Fibroblast of peridontal ligament (primary cell): Measurements from ENCODE around the gene RAB44.

Experiments
- DNase-seq: peaks from one replicate; pipeline ENCODE4 v3.0.0-alpha.2; 2010; ENCODE audit errors: extremely low read depth

RAB44 gene

DNA sequence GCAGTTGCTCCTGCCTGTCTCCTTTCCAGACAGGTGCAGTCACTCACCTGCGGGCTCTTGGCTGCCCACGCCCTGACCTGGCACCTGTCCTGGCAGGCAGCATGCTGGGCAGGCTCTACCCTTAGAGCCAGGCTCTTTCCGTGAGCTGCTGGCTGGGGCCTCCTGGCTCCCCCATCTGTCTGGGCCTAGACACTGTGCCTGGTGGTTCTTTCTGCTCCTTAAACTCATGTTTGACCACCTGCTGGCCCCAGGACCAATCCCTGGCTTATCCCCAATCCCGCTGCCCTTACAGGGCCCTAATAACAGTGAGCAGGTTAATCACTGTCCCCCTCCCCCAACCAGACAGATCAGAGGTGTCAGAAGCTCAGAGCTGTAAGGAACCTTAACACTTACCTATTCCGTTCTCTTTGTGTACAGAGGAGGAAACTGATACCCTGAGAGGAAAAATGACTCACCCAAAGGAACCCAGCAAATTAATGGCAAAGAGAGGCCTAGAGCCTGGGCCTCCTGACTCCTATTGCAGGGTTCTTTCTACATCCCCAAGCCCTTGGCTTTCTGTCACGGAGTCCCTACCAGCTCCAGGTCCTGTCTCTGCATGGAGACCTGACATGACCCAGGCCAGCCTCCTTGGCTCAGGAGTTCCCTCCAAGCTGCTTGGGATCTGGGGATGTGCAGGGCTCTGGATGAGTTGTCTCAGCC, 54.7 kb downstream of the RAB44 start:
- DNase-seq = no peak

DNA sequence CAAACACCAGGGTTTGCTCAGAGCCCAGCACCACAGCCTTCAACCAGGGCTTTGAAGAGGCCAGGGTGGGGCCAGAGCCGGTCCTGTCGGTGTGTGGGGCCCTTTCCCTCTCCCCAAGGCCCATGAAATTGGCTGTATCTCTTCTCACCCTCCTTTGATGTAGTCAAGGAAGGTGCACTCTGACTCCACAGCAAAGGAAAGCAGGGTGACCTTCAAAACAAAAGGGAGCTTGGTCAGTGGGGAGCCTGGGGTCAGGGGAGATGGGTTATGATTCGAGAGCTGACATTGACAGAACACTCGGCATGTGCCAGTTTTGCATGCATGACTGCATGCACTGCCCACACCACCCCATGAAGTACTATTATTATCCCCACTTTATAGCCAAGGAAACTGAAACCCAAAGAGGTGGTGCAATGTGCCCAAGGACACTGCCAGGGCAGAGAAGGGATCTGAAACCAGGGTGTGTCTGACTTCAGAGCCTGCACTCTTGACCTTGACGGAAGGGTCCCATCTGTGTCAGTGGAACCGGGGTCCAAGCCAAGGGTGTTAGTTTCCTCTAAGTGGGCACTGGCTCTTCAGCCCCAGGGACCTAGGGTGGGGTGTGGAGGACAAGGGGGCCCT, 55.4 kb downstream of the RAB44 start:
- no peak for DNase-seq

DNA sequence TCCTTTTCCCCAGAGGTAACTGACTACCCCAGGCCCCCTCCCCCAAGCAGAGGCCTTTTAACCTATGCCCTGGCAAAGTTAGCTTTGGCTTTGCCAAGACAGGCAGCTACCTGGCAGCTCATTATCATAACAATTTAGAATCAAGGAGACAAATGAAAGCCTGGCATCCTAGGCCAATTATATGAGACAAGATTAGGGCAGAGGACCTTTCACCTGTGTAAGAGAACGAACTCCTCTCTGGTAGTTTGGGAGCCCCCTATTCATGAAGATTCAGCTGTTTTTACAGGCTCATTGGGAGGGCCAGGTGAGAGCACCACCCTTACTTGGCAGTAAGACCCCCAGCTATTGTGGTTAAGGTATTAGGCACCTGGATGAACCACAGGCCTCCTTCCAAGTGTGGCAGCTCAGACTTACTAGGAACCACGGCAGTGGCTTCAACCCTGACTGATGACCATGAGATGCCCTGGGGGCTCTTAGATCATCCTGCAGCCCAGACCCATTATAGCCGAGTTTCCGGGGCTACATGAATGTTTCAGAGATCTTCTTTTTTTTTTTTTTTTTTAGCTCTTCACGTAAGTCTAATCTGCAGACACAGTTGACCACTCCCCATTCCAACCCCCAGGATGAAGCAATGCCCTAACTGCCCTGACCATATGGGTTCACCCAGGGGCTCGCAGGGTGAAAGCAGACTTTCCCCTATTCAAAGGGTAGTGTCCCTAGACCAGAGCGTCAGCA, 56.2 kb downstream of the RAB44 start:
- no peak for DNase-seq

DNA sequence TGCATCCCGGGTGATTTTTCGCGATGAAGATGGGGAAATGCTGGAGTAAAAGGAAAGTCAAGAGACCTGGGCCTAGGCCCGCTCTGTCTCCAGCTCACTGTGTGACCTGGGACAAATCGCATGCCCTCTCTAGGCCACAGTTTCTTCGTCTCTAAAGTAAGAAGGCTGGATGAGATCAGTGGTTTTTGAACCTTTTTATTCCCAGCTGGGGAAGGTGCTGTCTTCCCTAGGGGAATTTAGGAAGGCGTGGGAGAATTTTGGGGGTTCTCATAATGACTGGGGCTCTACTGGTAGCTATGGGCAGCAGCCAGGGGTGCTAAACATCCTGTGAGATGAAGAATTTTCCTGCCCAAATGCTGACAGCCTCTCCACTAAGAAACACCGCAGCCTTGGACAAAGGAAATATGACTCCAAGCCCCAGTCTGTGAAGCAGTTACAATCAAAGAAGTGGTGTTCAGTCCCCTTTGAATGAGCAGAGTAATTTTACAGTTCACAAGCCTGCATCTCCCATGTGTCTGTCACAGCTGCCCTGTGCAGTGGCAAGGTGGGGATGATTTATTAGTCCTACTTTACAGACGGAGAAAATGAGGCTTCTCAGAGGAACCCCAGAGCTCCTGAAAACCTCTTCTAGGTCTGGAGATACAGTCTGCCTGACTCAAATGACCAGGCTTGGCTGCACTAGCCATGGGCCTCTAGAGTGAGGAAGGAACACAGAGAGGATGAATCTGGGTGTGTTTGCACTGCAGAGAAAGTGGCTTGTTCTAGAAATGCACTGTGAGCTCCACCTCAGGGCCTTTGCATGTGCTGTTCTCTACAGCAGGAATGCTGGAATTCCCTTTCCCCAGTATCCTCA, 57.2 kb downstream of the RAB44 start:
- DNase-seq = no peak

DNA sequence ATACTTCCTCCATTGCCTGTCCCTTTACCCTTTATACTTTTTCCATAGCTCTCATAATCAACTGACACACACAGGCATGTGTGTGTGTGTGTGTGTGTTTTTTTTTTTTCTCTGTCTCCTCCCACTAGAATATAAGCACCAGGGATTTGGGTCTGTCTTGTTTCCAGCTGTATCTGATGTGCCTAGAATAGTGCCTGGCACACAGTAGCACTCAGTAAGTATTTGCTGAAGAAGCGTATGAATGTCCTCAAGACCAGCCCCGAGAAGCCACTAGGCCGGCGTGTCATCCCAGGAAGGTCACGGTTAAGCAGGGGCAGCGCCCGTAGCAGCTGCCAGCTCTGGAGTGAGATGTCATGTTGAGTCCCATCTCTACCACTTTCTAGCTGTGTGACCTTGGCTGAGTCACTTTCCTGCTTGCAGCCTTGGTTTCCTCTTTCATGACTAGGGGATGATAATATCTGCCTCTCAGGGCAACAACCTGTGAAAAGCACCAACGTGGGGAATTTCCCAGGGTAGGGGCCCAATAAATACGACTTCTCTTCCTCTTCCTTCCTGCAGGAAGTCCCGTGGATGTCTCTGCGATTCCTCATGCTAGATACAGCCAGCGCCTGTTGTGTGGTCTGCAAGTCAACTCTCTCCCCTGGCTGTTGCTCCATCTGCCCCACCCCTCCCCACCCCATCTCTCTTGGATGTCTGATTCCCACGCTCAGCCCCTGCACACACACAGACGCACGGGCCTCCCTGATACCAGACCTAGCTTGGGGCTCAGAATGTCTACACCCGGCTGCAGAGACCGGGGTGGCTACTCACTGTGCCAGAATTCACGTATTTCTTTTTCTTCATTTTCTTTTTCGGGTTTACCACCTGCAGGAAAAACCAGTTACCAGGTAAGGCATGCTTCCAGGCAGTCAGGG, 58.1 kb downstream of the RAB44 start:
- no peak for DNase-seq

DNA sequence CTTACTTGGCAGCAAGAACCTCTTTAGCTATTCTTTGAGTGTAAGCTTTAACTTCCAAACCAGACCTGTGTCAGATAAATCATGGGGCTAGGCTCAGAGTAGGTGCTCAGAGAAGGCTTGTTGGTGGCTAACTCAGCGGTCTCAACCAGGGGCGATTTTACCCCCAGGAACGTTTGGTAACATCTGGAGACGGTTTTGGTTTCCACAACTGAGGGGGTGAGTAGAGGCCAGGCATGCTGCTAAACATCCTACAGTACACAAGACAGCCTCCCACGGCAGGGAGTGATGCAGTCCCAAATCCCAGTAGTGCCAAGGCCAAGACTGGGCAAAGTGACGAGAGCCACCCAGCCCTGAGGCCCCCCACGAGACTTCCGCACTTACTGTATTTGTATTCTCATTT, 59.2 kb downstream of the RAB44 start:
- peak; percentile 40 for DNase-seq

DNA sequence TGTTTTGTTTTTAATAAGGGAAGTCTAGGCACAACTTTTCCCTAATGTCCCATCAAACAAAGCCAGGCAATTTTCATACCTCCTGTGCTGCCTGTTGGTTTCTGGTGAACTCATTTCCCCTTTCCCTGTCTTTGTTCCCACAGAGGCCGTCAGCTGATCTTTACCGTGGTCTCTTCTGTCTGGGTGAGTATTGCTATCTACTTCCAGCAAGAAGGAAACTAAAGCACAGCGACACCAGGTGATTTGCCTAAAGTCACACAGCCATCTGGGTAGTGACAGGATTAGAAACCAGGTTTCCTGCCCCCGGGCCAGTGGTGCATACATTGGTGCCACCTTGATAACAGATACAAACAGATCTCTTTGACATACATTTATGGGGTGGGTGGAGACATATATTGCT, 59.6 kb downstream of the RAB44 start:
- no peak for DNase-seq

DNA sequence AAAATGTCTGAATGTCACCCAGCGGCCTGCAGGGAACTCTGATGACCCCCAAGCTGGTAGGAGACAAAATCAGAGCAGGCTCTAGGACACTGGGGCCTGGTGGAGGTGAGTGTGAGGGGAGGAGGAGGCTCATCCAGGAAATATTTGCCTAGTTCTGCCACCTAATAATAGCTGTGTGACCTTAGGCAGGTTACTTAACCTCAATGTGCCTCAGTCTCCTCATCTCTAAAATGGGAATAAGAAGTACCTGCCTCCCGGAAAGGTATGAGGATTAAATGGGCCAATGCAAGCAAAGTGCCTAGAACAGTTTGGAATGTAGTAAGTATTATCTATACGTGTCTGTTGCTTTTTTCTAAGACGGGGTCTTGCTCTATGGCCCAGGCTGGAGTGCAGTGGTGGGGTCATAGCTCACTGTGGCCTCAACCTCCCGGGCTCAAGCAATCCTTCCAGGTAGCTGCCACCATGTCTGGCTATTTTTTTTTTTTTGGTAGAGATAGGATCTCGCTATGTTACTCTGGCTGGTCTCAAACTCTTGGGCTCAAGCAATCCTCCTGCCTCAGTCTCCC, 60.4 kb downstream of the RAB44 start:
- no peak for DNase-seq

DNA sequence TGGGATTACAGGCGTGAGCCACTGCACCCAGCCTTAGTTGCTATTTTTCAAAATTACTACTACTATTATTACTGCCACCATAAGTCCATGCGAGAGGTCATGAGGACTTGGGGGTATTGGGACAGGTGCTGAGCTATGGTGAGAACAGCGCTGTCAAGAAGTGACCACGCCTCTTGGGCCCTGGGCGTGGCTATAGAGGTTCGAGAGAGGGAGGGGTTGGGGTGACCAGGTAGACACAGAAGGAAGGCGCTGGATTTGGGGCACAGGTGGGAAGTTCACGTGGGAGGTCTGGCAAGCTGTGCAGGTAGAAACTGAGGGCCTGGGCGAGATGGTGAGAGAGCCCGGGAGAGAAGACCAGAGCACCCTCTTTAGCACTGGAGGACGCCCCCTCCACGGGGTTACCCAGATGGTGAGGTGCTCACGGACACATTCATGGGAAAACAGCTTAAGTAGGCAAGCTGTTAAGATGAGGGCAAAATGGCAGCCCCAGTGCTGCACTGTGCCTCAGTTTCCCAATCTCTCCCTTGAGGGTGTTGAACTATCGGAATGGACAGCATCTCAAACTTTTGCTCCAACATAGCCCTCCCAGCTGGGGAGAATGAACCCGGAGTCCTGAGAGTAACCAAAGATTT, 61.0 kb downstream of the RAB44 start:
- DNase-seq = no peak

DNA sequence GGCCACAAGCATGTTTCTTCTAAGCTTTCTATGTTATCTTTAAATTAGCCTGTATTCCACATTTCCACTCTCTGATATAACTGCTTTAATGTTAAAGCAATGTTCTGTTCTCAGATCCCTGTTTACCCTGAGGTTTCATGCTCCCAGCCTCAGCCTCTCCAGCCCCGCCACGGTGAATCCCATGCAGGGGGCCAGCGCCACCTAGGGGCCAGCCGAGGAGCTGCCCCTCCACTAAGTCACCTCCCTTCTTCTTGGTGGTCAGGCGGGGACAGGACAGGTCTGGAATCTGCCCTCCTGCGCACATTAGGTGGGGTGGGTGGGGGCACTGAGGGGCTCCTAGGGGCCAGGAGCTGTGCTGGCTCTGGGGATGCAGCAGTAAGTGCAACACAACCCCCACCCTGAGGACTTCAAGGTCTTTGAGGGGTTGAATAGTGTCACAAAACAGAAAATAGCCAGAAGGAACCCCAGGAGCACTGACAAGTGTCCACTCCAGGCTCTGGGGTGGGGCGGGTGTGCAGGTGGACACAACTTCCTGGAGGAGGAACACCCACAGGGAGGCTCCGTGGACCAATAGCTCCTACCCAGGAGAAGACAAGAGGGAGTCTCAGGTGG, 61.6 kb downstream of the RAB44 start:
- DNase-seq = peak; percentile 75

DNA sequence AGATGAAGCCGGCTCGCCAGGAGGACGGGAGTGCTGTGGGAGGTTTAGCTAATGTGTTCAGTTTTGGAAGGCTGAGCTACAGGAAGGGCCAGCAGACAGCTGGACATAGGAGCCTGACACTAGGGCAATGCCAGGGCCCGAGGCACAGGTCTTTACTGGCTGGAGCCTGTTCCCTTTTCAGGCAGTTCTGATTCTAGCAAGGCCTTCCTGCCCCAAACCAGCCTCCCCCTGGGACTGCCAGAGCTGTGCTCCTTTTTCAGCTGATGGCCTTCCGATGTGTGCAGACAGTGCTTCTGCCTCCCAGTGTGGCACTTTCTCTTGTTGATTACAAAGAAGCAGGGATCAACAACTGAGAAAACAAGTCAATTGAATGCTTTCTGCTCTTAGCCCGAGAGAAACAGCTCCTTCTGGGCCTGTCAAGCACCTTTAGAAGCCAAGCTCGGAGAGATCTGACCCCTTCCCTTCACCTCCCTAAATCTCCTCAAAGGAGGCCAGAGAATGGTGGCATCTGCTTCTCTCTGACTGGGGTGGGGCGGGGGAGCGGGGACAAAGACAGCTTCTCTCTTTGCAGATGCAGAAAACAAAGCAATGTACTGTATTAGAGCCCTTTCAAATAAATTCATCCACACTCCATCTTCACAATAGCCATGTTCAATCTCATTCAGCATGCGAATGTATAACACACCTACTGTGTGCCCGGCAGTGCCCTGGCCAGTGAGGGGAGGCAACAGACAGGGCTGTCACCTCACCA, 63.2 kb downstream of the RAB44 start:
- no peak for DNase-seq

DNA sequence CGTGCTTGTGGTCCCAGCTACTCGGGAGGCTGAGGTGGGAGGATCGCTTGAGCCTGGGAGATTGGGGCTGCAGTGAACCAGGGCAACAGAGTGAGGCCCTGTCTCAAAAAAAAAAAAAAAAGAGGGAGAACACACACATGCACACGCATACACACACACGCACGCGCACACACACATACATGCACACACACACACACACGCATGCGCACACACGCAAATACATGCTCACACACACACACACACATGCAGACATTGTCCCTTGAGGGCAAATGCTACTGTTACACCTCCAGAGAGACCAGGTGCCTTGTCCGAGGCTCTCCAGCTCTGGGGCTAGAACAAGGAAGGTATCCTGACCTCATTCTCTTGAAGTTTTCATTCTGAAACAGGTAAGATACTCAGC, 64.5 kb downstream of the RAB44 start:
- DNase-seq = no peak

DNA sequence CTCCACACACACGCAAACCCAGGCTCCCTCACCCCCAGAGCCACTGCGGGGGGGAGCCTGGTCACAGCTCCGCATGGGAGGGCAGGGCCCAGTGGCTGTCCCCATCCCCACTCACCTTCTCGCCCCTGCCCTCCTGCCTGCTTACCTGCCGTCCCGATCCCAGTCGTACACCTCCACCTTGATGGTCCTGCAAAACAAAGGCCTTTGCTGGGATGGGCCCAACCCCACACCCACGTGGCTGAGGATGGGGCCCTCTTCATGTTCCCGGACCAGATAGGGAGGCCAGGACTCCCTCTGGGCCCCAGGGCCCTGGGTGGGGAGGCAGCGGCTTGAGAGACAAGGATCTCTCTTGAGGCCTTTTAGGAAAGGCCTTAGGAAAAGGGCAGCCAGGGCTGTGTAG, 67.6 kb downstream of the RAB44 start:
- DNase-seq = no peak

DNA sequence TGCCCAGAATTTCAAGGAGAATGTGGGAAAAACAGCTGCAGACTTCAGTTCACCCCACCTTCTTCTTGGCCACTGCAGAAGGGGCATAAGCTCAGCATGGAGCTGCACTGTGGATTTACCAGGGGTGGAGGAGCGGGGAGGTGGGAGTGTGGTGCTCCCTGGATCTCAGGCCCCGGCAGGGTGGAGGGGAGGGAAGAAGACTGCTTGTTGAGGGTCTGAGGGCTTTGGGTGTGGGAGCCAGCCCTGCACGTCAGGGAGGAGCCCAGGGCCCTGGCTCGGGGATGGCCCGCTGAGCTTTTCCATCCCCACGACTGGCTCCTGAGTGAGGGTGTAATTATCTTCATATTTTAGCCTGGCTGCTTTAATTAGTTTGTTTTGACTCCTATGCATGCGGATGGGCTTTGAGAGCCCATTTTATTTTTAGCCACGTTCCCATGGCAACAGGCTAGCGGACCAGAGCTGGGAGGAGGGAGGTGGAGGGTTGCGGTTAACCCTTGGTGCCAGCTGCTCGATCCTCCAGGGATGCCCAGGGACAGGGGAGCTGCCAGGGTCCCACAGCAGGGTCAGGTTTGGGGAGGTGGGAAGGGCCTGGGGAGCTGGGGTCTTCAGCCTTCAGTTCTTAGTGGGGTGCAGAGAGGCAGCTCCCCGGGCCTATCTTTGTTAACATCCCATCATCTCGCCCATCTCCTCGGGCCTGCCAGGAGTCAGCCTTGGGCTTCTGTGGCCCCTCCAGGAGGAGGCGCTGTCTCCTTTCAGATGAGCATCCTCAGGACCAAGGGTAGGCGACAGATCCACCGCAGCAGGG, 68.2 kb downstream of the RAB44 start:
- peak; percentile 87 for DNase-seq

DNA sequence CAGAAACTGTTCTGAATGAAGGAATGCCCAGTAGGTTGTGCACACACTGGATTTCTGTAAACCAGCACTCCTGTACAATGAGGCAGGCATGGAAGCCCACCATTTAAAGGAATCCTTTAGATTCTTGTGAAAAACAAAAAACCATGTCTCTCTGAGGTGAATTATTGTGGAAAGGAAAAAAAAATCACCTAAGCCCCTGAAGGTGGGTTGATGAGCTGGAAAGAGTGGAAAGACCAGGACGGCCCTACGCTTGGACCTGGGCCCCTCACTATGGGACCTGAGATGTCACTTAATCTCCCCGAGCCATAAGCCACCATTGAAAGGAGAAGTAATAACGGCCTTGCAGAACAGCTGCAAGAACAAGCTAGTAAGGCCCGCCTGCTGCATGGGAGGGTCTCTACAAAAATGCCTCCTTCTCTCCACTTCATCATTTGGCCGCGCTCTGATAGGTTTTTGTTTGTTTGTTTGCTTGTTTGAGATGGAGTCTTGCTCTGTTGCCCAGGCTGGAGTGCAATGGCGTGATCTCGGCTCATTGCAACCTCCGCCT, 68.8 kb downstream of the RAB44 start:
- no peak for DNase-seq

DNA sequence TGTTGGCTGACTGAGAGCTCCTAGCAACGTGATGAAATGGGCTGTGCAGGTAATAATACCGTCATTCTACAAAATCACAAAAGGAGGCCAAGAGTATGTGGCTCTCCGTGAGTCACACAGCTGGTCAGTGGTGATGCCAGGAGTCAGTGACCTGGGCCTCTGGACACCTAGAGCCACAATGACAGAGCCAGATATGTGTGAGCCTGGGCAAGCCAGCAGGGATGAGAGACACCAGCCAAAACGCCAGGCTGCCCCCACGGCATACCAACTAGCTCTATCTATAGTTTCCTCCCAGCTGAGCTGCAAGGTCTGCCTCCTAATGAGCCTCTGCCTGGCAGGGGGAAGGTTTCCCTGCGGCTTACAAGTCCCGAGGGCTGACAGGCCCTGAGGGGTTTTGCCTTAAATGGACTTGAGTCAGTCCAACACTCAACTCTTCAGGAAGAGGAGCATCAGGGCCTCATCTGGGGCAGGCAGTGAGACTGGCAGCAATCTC, 71.6 kb downstream of the RAB44 start:
- no peak for DNase-seq

DNA sequence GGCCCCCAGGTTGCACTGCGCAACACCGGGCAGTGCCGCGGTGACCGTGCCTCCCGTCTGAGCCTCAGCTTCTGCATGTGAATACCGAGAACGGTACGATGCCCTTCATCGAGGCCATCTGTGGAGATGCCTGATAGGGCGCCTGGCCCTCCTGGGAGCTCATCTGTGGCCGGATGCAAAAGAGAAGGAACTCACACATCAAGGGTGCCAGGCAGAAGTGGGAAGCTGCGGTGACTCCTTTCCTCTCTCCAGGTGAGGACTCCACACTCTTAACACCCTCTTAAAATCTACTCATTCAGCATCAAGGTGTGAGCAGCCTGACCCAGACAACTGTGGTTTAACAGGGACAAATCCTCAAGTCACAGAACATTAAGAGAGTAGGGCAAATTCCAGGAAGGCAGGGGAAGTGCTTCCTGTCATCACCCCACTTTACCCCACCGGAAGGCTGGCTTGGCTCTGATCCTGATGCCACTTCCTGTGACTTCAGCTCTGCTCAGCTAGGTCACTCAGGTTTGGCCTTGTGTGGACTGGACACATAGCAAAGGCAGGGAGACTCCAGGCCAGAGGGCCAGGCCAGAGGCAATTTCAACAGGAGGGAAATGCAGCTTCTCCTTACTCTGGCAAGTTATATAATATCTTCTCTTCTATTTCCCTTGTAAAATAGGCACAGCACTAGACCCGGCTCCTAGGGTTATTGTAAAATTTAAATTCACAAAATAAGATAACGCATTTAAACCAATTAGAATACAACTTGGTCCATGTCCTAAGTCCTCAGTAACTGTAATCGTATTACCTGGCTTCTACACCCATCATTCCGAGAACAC, 72.3 kb downstream of the RAB44 start:
- DNase-seq = no peak
